Measurements from ENCODE around the gene ARID1B. TPM values are rescaled to one million over a fixed set of nuclear protein-coding genes. Genes with fewer than 3 reads are reported as not detected.

The ARID1B gene
- total RNA-seq, 4 donors from 2014 or later = 25.2 to 103 (median 59.5) TPM

DNA sequence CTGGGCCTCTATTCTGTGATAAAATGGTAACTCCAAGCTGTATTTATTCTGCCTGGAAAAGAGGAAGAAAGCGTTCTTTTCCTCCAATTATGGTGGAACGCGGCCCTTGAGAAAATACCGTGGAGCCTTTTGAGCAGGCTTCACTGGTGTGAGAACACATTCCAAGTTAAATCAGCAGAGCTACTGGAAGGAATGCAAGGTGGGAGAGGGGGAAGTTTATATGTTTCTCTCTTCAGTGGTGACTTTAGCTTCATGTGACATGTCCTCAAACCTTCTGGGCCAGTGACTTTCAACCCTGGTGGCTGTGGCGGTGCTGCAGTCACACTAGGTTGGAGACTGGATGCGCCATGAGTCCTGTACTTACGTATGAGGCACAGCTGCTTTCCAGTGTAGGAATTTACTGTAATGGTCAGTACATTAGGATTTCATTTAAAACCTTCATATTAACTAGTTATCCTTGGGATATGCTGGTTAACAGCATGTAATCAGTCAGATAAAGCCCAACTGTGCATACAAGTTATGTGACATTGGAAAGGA is 221.7 kb downstream of the ARID1B start:
- TF ChIP-seq, protein P1, sequence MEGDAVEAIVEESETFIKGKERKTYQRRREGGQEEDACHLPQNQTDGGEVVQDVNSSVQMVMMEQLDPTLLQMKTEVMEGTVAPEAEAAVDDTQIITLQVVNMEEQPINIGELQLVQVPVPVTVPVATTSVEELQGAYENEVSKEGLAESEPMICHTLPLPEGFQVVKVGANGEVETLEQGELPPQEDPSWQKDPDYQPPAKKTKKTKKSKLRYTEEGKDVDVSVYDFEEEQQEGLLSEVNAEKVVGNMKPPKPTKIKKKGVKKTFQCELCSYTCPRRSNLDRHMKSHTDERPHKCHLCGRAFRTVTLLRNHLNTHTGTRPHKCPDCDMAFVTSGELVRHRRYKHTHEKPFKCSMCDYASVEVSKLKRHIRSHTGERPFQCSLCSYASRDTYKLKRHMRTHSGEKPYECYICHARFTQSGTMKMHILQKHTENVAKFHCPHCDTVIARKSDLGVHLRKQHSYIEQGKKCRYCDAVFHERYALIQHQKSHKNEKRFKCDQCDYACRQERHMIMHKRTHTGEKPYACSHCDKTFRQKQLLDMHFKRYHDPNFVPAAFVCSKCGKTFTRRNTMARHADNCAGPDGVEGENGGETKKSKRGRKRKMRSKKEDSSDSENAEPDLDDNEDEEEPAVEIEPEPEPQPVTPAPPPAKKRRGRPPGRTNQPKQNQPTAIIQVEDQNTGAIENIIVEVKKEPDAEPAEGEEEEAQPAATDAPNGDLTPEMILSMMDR (IDR thresholded peaks at IDR 0.05) = no peak
- no peak for TF ChIP-seq POLR2A (IDR thresholded peaks at IDR 0.05)
- Histone ChIP-seq H3K27ac (no peak overlapping the region), H3K36me3 (no peaks in the 10 kb centered on the region), H3K27me3 (no peaks in the 10 kb centered on the region), H3K4me3 (no peak overlapping the region), H3K9me3 (no peaks in the 10 kb centered on the region), H3K4me1 (peaks cover 0 to 5% (median 0%) of the 10 kb centered on the region in 3 donors)
- 93 to 98% methylated on average over 5 to 7 of the region's 7 CpGs for WGBS, 2 donors
- no peak for DNase-seq
- intact Hi-C loops (cut with DNase I) = no loop called here

DNA sequence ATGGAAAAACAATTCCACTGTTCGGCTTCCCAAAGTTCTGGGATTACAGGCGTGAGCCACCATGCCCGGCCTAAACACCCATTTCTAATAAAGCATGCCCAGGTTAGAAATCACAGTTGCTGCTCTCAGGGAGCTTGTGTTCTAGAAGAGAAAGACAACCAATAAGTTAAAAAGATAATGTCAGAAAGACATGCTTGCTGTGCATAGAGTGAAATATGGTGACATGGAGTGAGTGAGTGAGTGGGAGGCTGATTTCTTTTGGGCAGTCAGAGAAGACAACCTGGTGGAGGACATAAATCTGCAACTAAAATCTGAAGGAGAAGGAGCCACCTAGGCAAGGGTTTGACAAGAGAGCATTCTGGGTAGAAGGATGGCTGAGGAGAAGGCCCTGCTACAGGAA is 222.6 kb downstream of the ARID1B start:
- TF ChIP-seq, protein P1 (IDR thresholded peaks at IDR 0.05) = no peak
- no peak for TF ChIP-seq POLR2A (IDR thresholded peaks at IDR 0.05)
- Histone ChIP-seq H3K36me3 (no peaks in the 10 kb centered on the region), H3K27me3 (no peaks in the 10 kb centered on the region), H3K4me3 (no peak overlapping the region), H3K9me3 (no peaks in the 10 kb centered on the region), H3K4me1 (peaks cover 0 to under 1% (median 0%) of the 10 kb centered on the region in 3 donors), H3K27ac (no peak overlapping the region)
- DNase-seq = no peak
- 93 to 97% methylated on average over 3 of the region's 3 CpGs for WGBS, 2 donors
- intact Hi-C loops (cut with DNase I) = no loop called here

DNA sequence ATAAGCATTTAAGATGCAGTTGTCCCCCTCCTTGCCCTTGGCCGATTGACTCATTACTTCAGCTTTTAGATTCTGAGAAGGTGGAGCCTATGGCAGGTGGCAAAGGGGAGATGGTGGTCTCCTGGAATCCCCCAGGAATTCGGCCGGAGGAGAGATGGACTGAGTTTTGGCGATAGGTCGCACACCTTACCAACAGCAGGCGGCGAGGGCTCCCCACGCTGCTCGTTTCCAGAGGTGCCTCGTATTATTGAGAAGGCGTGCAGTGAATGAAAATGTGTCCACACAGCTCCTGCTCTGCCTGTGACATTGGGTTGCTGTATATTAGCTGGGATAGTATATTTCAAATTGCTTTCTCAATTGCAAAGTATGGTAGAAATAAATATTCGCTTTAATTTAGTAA is 224.5 kb downstream of the ARID1B start:
- DNase-seq = no peak
- 91 to 92% methylated on average over 11 to 12 of the region's 12 CpGs for WGBS, 2 donors
- intact Hi-C loops (cut with DNase I) = no loop called here
- H3K27ac ChIP-seq = no peak overlapping the region
- H3K4me1 ChIP-seq = no peaks in the 10 kb centered on the region
- H3K27me3 ChIP-seq = no peaks in the 10 kb centered on the region
- no peaks in the 10 kb centered on the region for H3K9me3 ChIP-seq
- no peaks in the 10 kb centered on the region for H3K36me3 ChIP-seq
- no peak overlapping the region for H3K4me3 ChIP-seq
- no peak for TF ChIP-seq POLR2A (IDR thresholded peaks at IDR 0.05)
- TF ChIP-seq, protein P1 (IDR thresholded peaks at IDR 0.05) = no peak

- H3K9me3 ChIP-seq = no peaks in the 10 kb centered on the region
- H3K4me1 ChIP-seq = no peaks in the 10 kb centered on the region
- WGBS, 2 donors = 100% methylated on average over 1 of the region's 1 CpG
- intact Hi-C loops (cut with DNase I) = no loop called here
- TF ChIP-seq, protein P1 (IDR thresholded peaks at IDR 0.05) = no peak
- TF ChIP-seq POLR2A (IDR thresholded peaks at IDR 0.05) = no peak
- H3K4me3 ChIP-seq = no peak overlapping the region
- no peak overlapping the region for H3K27ac ChIP-seq
- no peaks in the 10 kb centered on the region for H3K36me3 ChIP-seq
- no peak for DNase-seq
- H3K27me3 ChIP-seq = no peaks in the 10 kb centered on the region
Observed at GRCh38 chr6:157002774-157003173, 225.6 kb downstream of the ARID1B start.

- TF ChIP-seq, protein P1 (IDR thresholded peaks at IDR 0.05) = no peak
- no peak for TF ChIP-seq POLR2A (IDR thresholded peaks at IDR 0.05)
- no peak overlapping the region for H3K4me3 ChIP-seq
- no peak for DNase-seq
- no peaks in the 10 kb centered on the region for H3K9me3 ChIP-seq
- H3K27ac ChIP-seq = no peak overlapping the region
- H3K36me3 ChIP-seq = no peaks in the 10 kb centered on the region
- no peaks in the 10 kb centered on the region for H3K4me1 ChIP-seq
- 40 to 52% methylated on average over 2 of the region's 2 CpGs for WGBS, 2 donors
- intact Hi-C loops (cut with DNase I) = no loop called here
- no peaks in the 10 kb centered on the region for H3K27me3 ChIP-seq
Observed at GRCh38 chr6:157005940-157006339, 228.8 kb downstream of the ARID1B start.
